GM12874 (cell line): ENCODE measurements around the gene LAMA4.

Experiments
- CTCF ChIP-seq: IDR thresholded peaks from 2 replicates; pipeline ENCODE4 v1.5.1; 2011; ENCODE audit warnings: low read depth, mild to moderate bottlenecking, control low read depth, low read length, moderate library complexity; ENCODE audit not compliant: insufficient read depth

LAMA4 gene

DNA sequence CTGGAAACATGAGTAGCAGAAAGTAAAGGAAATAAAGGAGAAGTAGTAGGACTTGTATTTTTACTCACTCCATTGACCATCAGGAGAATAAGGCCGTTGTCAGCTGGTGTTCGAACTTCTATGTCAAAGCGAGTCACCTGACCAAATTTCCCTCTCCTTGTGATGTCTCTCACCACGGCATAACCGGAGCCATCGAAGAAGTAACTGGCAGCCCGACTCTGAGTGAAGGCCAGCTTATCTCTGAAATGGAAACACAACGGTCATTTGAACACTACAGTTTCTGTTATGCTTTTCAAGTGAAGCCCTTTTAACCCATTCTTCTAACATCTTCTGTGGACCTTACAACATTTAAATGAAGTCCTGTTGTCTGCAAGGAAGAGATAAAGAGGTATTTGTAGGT is 115.3 kb downstream of the LAMA4 start:
- no peak for TF ChIP-seq CTCF

- no peak for TF ChIP-seq CTCF
Observed at GRCh38 chr6:112130878-112131277, 123.5 kb downstream of the LAMA4 start.

GRCh38 chr6:112128208-112128607 is 126.2 kb downstream of the LAMA4 start:
- TF ChIP-seq CTCF, result no peak

DNA sequence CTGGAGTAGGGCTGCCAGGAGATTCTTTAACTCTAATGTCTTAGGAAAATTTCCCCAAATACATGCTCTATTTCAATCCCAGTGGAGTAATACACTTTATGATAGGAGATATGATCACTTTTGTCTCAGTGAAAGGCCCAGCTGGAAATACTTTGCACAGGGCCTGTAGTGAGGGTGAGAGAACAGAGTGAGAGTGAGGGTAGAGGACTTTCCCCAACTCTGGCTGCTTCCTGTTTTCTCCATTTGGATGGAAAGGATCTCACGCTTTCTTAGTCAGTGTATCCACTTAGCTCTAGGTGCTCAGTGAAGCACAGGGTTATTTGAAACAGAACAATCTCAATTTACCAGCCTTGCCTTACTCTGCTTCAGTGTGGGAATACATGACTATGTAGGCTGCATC is 130.4 kb downstream of the LAMA4 start:
- no peak for TF ChIP-seq CTCF

DNA sequence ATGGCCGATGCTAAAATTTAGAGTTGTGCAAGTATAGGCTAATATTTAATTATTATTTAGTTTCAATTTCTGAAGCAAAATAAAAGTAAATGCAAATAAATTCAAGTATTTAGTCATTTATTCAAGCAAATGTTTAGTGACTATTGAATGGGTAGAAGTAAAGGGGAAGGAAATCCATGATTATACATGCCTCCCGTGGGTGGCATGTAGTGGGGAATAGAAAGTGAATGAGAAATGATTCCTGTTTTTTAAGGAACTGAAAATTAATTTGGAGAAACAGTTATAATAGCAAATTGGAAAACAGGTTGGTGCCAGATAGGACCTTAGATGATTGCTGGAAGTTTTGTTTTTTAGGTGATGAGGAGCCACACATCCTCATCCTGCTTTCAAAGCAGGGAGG is 131.6 kb downstream of the LAMA4 start:
- TF ChIP-seq CTCF, result no peak

- TF ChIP-seq CTCF, result no peak
Observed at GRCh38 chr6:112118034-112118433, 136.3 kb downstream of the LAMA4 start.

- no peak for TF ChIP-seq CTCF
Observed at GRCh38 chr6:112117554-112117953, 136.8 kb downstream of the LAMA4 start.

- TF ChIP-seq CTCF, result no peak
Observed at GRCh38 chr6:112116221-112116620, 138.1 kb downstream of the LAMA4 start.
